C4-2B (cell line): ENCODE measurements around the gene ALOX5.

Experiments
- H3K27ac ChIP-seq: fragments of 450-650 bp; 2 replicates; pipeline ENCODE4 v1.5.1; 2017
- CTCF ChIP-seq: fragments of 450-650 bp; conservative IDR thresholded peaks from 2 replicates; pipeline ENCODE4 v1.5.1; 2017; ENCODE audit warnings: mild to moderate bottlenecking
- ZFX ChIP-seq: fragments of 450-650 bp; IDR thresholded peaks from 2 replicates; pipeline ENCODE4 v1.6.1; 2017

The ALOX5 gene

DNA sequence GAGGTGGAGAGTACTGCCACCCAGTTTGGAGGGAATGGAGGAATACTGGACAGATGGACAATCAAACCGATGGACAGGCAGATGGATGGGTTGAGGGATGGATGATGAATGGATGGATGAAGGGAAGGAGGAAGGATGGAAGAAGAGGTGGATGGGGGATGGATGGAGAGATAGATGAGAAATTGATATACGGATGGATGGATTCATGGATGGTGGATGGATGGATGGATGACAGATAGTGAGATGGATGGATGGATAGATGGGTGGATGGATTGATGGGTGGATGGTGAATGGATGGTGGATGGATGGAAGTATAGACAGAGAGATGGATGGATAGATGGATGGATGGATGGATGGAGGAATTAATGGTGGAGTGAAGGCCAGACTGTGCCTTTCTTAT lies 42.6 kb downstream of the ALOX5 start:
- TF ChIP-seq CTCF (no peak), ZFX (no peak)
- H3K27ac ChIP-seq, result no peak overlapping the region

- no peak overlapping the region for H3K27ac ChIP-seq
- TF ChIP-seq CTCF (no peak), ZFX (no peak)
These were observed 43.7 kb downstream of the ALOX5 start for GRCh38 chr10:45417746-45418145.

DNA sequence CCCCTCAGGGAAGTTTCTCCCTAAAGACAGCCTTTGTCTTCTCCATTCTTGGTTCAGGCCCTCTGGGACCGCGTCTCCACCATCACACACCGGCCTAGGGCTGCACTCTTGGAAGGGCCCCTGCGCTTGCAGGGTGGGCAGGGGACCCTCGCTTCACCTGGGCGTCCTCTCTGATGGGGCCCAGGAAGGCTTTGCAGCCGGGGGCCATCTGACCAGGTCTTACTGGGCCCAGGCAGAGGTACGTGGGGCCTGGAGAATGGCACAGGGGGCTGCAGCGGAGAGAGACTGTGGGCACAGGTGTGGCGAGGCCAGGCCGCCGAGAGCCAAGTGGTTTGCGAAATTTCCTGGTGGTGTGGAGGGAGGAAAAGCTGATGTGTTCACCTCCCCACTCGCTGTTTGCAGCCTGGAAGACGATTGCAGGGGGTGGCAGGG lies 44.4 kb downstream of the ALOX5 start:
- no peak overlapping the region for H3K27ac ChIP-seq
- no peak for TF ChIP-seq ZFX
- no peak for TF ChIP-seq CTCF

GRCh38 chr10:45418849-45419675 lies 45.0 kb downstream of the ALOX5 start:
- no peak overlapping the region for H3K27ac ChIP-seq
- TF ChIP-seq CTCF, result no peak

GRCh38 chr10:45419676-45420025 lies 45.6 kb downstream of the ALOX5 start:
- H3K27ac ChIP-seq, result no peak overlapping the region

GRCh38 chr10:45420453-45421192 lies 46.6 kb downstream of the ALOX5 start:
- no peak overlapping the region for H3K27ac ChIP-seq
- TF ChIP-seq CTCF (no peak), ZFX (no peak)

More at GRCh38 chr10:45419676-45420025, 45.6 kb downstream of the ALOX5 start:
- no peak for TF ChIP-seq ZFX
- no peak for TF ChIP-seq CTCF
